ENCODE results near the gene AKAP8L.
"Not testable (repeated sequence)": the region's sequence is repeated elsewhere in the genome, so short reads cannot be mapped to it uniquely, and the experiment has no call there.

Gene AKAP8L

GRCh38 chr19:15403151-15403531 is 15.6 kb downstream of the AKAP8L start:
- Histone ChIP-seq H3K36me3 (ENCODE audit: insufficient read depth, low read length) (peaks cover 76% of the 10 kb centered on the region), H3K9ac (ENCODE audit: low read depth, low read length) (no peak overlapping the region), H3K27ac (ENCODE audit: low read depth, low read length) (no peak overlapping the region), H3K4me3 (ENCODE audit: low read length) (no peak overlapping the region), H3K9me3 (ENCODE audit: insufficient read depth, low read depth, low read length) (no peaks in the 10 kb centered on the region), H3K27me3 (ENCODE audit: insufficient read depth, low read length) (no peaks in the 10 kb centered on the region), H3K4me1 (ENCODE audit: insufficient read depth, low read length) (no peaks in the 10 kb centered on the region)
- WGBS, result 94% methylated on average over 10 of the region's 10 CpGs

- peaks cover 78% of the 10 kb centered on the region for H3K36me3 ChIP-seq (ENCODE audit: insufficient read depth, low read length)
- 97% methylated on average over 15 of the region's 15 CpGs for WGBS
- no peak overlapping the region for H3K9ac ChIP-seq (ENCODE audit: low read depth, low read length)
Measured at GRCh38 chr19:15402411-15403150, 16.2 kb downstream of the AKAP8L start.

GRCh38 chr19:15401397-15401710 is 17.4 kb downstream of the AKAP8L start:
- H3K27ac ChIP-seq (ENCODE audit: low read depth, low read length), result no peak overlapping the region
- WGBS, result 97% methylated on average over 17 of the region's 17 CpGs
- no peaks in the 10 kb centered on the region for H3K9me3 ChIP-seq (ENCODE audit: insufficient read depth, low read depth, low read length)
- no peak overlapping the region for H3K9ac ChIP-seq (ENCODE audit: low read depth, low read length)
- H3K36me3 ChIP-seq (ENCODE audit: insufficient read depth, low read length), result peaks cover 81% of the 10 kb centered on the region
- H3K4me1 ChIP-seq (ENCODE audit: insufficient read depth, low read length), result no peaks in the 10 kb centered on the region
- no peak overlapping the region for H3K4me3 ChIP-seq (ENCODE audit: low read length)
- no peaks in the 10 kb centered on the region for H3K27me3 ChIP-seq (ENCODE audit: insufficient read depth, low read length)

More at GRCh38 chr19:15402411-15403150, 16.2 kb downstream of the AKAP8L start:
- Histone ChIP-seq H3K27me3 (ENCODE audit: insufficient read depth, low read length) (no peaks in the 10 kb centered on the region), H3K9me3 (ENCODE audit: insufficient read depth, low read depth, low read length) (no peaks in the 10 kb centered on the region), H3K4me3 (ENCODE audit: low read length) (no peak overlapping the region), H3K4me1 (ENCODE audit: insufficient read depth, low read length) (no peaks in the 10 kb centered on the region), H3K27ac (ENCODE audit: low read depth, low read length) (no peak overlapping the region)

- Histone ChIP-seq H3K27me3 (ENCODE audit: insufficient read depth, low read length) (no peaks in the 10 kb centered on the region), H3K4me3 (ENCODE audit: low read length) (no peak overlapping the region), H3K27ac (ENCODE audit: low read depth, low read length) (no peak overlapping the region), H3K36me3 (ENCODE audit: insufficient read depth, low read length) (peaks cover 82% of the 10 kb centered on the region), H3K9ac (ENCODE audit: low read depth, low read length) (no peak overlapping the region), H3K9me3 (ENCODE audit: insufficient read depth, low read depth, low read length) (no peaks in the 10 kb centered on the region), H3K4me1 (ENCODE audit: insufficient read depth, low read length) (no peaks in the 10 kb centered on the region)
- WGBS, result 96% methylated on average over 29 of the region's 29 CpGs
Measured at GRCh38 chr19:15400521-15401396, 18.0 kb downstream of the AKAP8L start.

GRCh38 chr19:15399635-15400034 is 19.2 kb downstream of the AKAP8L start:
- no peaks in the 10 kb centered on the region for H3K9me3 ChIP-seq (ENCODE audit: insufficient read depth, low read depth, low read length)
- peaks cover 86% of the 10 kb centered on the region for H3K36me3 ChIP-seq (ENCODE audit: insufficient read depth, low read length)
- 96% methylated on average over 14 of the region's 14 CpGs for WGBS
- H3K9ac ChIP-seq (ENCODE audit: low read depth, low read length), result no peak overlapping the region
- H3K4me3 ChIP-seq (ENCODE audit: low read length), result no peak overlapping the region
- H3K4me1 ChIP-seq (ENCODE audit: insufficient read depth, low read length), result no peaks in the 10 kb centered on the region
- H3K27me3 ChIP-seq (ENCODE audit: insufficient read depth, low read length), result no peaks in the 10 kb centered on the region
- H3K27ac ChIP-seq (ENCODE audit: low read depth, low read length), result no peak overlapping the region

- Histone ChIP-seq H3K9me3 (ENCODE audit: insufficient read depth, low read depth, low read length) (no peaks in the 10 kb centered on the region), H3K9ac (ENCODE audit: low read depth, low read length) (no peak overlapping the region), H3K4me3 (ENCODE audit: low read length) (no peak overlapping the region), H3K36me3 (ENCODE audit: insufficient read depth, low read length) (peaks cover 86% of the 10 kb centered on the region), H3K27ac (ENCODE audit: low read depth, low read length) (no peak overlapping the region), H3K27me3 (ENCODE audit: insufficient read depth, low read length) (no peaks in the 10 kb centered on the region), H3K4me1 (ENCODE audit: insufficient read depth, low read length) (no peaks in the 10 kb centered on the region)
- 97% methylated on average over 8 of the region's 8 CpGs for WGBS
Measured at GRCh38 chr19:15399234-15399515, 19.6 kb downstream of the AKAP8L start.

- H3K36me3 ChIP-seq (ENCODE audit: insufficient read depth, low read length), result peaks cover 86% of the 10 kb centered on the region
- H3K27me3 ChIP-seq (ENCODE audit: insufficient read depth, low read length), result no peaks in the 10 kb centered on the region
- 96% methylated on average over 50 of the region's 50 CpGs for WGBS
- no peak overlapping the region for H3K27ac ChIP-seq (ENCODE audit: low read depth, low read length)
- no peak overlapping the region for H3K9ac ChIP-seq (ENCODE audit: low read depth, low read length)
- no peak overlapping the region for H3K4me3 ChIP-seq (ENCODE audit: low read length)
- H3K4me1 ChIP-seq (ENCODE audit: insufficient read depth, low read length), result no peaks in the 10 kb centered on the region
- H3K9me3 ChIP-seq (ENCODE audit: insufficient read depth, low read depth, low read length), result no peaks in the 10 kb centered on the region
Measured at GRCh38 chr19:15398501-15399233, 20.1 kb downstream of the AKAP8L start.

GRCh38 chr19:15397782-15398181 is 21.0 kb downstream of the AKAP8L start:
- no peaks in the 10 kb centered on the region for H3K4me1 ChIP-seq (ENCODE audit: insufficient read depth, low read length)
- no peak overlapping the region for H3K27ac ChIP-seq (ENCODE audit: low read depth, low read length)
- 94% methylated on average over 11 of the region's 11 CpGs for WGBS
- H3K36me3 ChIP-seq (ENCODE audit: insufficient read depth, low read length), result peaks cover 85% of the 10 kb centered on the region
- H3K4me3 ChIP-seq (ENCODE audit: low read length), result no peak overlapping the region
- H3K9ac ChIP-seq (ENCODE audit: low read depth, low read length), result no peak overlapping the region
- H3K27me3 ChIP-seq (ENCODE audit: insufficient read depth, low read length), result no peaks in the 10 kb centered on the region
- no peaks in the 10 kb centered on the region for H3K9me3 ChIP-seq (ENCODE audit: insufficient read depth, low read depth, low read length)

- H3K4me3 ChIP-seq (ENCODE audit: low read length), result no peak overlapping the region
- H3K9ac ChIP-seq (ENCODE audit: low read depth, low read length), result no peak overlapping the region
- 94% methylated on average over 6 of the region's 6 CpGs for WGBS
- H3K9me3 ChIP-seq (ENCODE audit: insufficient read depth, low read depth, low read length), result no peaks in the 10 kb centered on the region
- no peak overlapping the region for H3K27ac ChIP-seq (ENCODE audit: low read depth, low read length)
- no peaks in the 10 kb centered on the region for H3K27me3 ChIP-seq (ENCODE audit: insufficient read depth, low read length)
- peaks cover 87% of the 10 kb centered on the region for H3K36me3 ChIP-seq (ENCODE audit: insufficient read depth, low read length)
- no peaks in the 10 kb centered on the region for H3K4me1 ChIP-seq (ENCODE audit: insufficient read depth, low read length)
Measured at GRCh38 chr19:15397236-15397635, 21.6 kb downstream of the AKAP8L start.

GRCh38 chr19:15396436-15396835 is 22.4 kb downstream of the AKAP8L start:
- peaks cover 87% of the 10 kb centered on the region for H3K36me3 ChIP-seq (ENCODE audit: insufficient read depth, low read length)
- no peaks in the 10 kb centered on the region for H3K4me1 ChIP-seq (ENCODE audit: insufficient read depth, low read length)
- H3K27me3 ChIP-seq (ENCODE audit: insufficient read depth, low read length), result no peaks in the 10 kb centered on the region
- H3K27ac ChIP-seq (ENCODE audit: low read depth, low read length), result no peak overlapping the region
- 96% methylated on average over 3 of the region's 3 CpGs for WGBS
- H3K4me3 ChIP-seq (ENCODE audit: low read length), result no peak overlapping the region
- no peaks in the 10 kb centered on the region for H3K9me3 ChIP-seq (ENCODE audit: insufficient read depth, low read depth, low read length)
- H3K9ac ChIP-seq (ENCODE audit: low read depth, low read length), result no peak overlapping the region

- H3K27me3 ChIP-seq (ENCODE audit: insufficient read depth, low read length); H3K9ac ChIP-seq (ENCODE audit: low read depth, low read length); H3K4me3 ChIP-seq (ENCODE audit: low read length); H3K4me1 ChIP-seq (ENCODE audit: insufficient read depth, low read length); H3K27ac ChIP-seq (ENCODE audit: low read depth, low read length); H3K9me3 ChIP-seq (ENCODE audit: insufficient read depth, low read depth, low read length): not testable (repeated sequence)
- H3K36me3 ChIP-seq (ENCODE audit: insufficient read depth, low read length), result peaks cover 83% of the 10 kb centered on the region
- WGBS, result 97% methylated on average over 17 of the region's 17 CpGs
Measured at GRCh38 chr19:15395251-15395650, 23.5 kb downstream of the AKAP8L start.
